Measurements from ENCODE around the gene SORCS2.
A peak's percentile ranks its signal among the peaks of the same experiment; 100 is the strongest.
"Not testable (repeated sequence)": the region's sequence is repeated elsewhere in the genome, so short reads cannot be mapped to it uniquely, and the experiment has no call there.

The SORCS2 gene

DNA sequence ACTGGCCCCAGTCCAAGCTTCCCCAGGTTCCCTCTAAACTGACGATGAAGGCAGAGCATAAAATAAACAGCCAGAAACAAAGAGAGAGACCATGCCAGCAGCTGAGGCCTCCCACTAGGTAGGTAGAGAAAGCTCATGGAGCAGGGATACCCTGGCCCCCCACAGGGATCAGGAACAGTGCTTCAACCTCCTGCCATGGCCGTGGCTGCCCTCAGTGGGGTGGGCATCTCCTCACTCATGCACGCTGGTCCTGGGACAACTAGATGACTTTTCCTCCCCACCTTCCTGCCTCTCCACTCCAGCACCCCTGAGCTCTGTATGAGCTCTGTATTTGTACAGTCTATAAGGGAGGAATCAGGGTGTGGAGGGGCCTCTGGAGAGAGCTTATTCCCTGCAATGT, 360.1 kb downstream of the SORCS2 start:
- DNase-seq (ENCODE audit: low read depth in 2 of 2), result no peak

DNA sequence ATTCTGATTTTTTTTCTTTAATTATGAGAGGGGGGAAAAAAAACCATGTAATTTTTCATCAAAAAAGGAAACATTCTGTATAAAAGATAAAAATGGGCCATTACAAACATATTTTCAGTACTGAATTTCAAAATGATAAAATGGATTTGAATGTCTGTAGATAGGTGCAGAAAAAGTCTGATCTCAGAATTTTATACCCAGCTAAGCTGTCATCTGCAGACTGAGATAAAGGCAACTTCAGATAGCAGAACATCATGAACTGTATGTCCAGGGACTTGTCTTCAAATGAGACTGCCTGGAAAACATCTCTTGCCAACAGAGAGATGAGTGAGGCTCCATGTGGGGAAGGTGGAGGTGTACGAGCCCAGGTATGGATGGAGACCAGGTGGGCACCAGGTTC, 360.9 kb downstream of the SORCS2 start:
- no peak for DNase-seq (ENCODE audit: low read depth in 2 of 2)

DNA sequence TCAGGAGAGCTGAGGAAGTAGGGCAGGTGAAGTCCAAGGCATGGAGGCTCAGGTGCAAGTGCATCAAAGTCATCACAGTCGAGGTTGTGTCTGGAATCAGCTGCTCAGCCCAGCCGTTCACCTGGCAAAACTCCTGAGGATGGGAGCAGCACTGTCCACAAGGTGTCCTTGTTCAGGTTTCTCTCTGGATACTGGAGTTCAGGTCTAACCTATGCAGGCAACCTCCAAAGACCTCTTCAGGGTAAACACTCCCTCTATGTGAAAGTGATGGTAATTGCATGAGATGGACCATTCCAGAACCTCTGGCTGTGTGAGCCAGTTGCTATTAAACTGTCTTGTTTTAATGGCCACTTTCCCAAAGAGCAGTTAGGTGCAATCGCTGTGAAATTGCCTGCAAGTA, 362.6 kb downstream of the SORCS2 start:
- no peak for DNase-seq (ENCODE audit: low read depth in 2 of 2)

DNA sequence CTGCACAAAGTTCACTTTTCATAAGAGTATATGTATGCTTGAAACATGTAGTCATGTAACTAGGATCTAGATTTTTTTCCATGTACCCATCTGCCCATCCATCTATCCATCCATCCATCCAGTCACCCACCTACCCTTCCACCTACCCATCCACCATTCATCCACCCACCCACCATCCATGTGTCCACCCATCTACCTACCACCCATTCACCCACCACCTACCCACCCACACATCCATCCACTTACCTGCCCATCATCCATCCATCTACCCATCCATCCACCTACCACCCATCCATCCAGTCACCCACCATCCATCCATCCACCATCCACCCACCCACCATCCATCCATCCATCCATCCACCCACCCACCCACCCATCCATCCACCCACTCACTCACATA, 364.2 kb downstream of the SORCS2 start:
- no peak for DNase-seq (ENCODE audit: low read depth in 2 of 2)

DNA sequence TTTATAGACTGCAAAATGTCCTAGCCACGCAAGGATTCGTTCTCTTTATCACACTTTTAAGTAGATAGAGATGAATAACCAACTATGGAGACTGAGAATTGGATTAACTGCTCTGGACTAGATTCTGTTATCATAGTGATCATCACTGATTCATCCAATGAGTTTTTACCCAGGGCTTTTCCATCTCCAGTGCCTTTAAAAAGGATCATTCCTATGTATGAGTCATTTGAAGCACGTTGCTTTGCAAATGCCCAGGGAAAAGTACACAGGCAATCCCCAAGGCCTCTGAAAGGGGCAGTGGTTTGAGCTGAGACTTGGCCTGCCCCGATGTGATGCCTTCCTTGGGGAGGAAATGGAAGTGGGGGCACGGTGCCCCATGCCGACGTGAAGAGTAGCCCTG, 365.1 kb downstream of the SORCS2 start:
- DNase-seq (ENCODE audit: low read depth in 2 of 2), result no peak

DNA sequence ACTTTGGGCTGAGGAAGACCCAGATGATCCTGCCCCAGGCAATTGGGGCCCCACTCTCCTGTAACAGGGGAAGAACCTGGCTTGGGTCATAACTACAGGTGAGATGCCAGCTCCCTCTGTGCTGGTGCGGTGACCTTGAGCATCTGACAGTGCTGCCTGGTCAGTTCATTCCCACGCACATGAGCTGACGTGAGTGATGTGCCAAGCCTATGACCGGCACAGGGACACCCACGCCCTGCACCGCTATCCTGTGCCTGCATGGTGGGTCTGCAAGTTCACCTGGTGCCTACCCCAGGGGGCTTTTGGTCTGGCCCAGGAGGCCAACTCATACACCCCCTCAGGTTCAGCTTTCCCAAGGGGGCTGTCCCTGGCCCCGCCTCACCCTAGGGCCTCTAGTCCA, 366.1 kb downstream of the SORCS2 start:
- DNase-seq (ENCODE audit: low read depth in 2 of 2), result no peak

DNA sequence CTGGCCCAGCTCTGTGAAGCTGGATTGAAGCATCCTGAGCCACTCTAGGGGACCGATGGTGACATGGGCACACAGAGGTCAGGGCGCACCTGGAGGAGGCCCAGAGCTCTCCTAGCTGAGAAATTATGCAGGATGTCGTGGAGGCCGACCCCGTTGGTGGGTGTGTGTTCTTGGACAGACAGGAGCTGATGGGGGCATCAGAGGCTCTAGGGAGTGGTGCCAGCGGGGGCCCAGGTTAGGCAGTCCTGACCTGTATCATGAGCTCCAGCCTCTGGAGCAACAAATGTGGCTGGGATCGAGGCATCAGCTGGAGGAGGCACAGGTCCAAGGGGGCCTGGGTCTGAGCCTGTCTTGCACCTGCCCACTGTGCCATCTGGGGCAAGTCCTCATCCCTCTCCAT, 367.0 kb downstream of the SORCS2 start:
- DNase-seq (ENCODE audit: low read depth in 2 of 2), result no peak

DNA sequence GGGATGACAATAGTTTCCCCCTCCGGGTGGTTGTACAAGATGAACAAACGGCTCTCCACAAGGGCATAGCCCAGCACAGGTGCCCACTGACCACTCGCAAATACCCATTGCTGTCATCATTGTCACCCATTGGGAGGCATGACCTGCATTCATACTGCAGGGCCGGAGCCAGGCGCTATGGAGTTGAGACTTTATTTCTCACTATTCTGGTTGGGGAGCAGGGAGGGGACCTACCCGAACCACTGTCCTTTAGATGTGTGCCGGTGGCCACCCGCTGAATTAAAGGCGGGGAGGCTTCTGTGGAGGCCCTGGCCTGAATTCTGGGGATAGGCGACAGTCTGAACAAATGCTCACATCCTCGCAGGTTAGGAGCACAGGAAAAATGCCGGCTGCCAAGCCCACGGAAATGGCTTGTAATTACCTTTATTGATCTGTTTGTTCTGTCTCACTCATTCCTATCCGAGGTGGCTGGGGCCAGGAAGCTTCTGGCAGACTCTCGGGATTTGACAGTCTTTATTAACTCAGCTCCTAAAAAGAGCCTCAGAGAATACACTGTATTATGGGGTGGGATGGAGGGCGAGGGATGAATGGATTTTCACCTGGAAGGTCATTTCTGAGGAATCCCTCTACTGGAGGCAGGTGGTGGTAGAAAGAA, 367.5 kb downstream of the SORCS2 start:
- no peak for DNase-seq (ENCODE audit: low read depth in 2 of 2)

DNA sequence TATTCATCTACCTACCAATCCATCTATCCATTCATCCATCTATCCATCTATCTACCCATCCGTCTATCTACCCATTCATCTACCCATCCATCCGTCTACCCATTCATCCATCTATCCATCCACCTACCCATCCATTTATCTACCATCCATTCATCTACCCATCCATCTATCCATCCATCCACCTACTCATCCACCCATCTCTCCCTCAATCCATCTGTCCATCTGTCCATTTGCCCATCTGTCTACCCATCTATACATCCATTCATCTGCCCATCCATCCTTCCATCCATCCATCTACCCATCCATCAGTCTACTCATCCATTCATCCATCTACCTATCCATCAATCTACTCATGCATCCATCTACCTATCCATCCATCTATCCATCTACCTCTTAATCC, 369.2 kb downstream of the SORCS2 start:
- DNase-seq (ENCODE audit: low read depth in 2 of 2), result no peak

DNA sequence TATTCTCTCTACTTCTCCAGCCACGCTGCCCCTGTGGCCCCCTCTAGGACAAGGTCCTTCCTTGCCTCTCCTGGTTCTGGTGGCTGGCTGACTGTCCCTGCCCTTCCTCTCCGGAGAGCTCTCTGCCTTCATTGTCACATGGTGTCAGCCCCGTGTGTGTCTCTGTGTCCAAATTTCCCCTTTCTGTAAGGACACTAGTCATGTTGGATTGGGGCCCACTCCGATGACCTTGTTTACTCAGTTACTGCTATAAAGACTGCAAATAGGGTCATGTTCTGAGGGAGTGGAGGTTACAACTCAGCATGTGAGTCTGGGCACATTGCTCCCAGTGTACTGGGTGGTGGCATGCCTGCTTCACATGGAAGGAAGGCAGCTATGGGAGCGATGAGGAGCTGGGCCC, 371.9 kb downstream of the SORCS2 start:
- no peak for DNase-seq (ENCODE audit: low read depth in 2 of 2)

DNA sequence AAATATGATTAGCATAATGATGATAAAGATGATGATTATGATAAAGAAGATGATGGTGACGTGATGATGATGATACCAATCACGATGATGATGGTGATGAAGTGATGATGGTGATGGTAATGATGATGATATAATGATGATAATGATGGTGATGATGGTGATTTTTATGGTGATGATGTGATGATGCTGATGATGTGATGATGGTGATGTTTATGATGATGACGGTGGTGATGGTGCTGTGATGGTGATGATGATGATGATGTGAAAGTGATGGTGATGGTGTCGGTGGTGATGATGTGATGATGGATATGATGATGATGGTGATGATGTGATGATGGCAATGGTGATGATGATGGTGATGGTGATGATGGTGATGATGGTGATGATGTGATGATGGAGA, 373.1 kb downstream of the SORCS2 start:
- DNase-seq (ENCODE audit: low read depth in 2 of 2), result no peak

DNA sequence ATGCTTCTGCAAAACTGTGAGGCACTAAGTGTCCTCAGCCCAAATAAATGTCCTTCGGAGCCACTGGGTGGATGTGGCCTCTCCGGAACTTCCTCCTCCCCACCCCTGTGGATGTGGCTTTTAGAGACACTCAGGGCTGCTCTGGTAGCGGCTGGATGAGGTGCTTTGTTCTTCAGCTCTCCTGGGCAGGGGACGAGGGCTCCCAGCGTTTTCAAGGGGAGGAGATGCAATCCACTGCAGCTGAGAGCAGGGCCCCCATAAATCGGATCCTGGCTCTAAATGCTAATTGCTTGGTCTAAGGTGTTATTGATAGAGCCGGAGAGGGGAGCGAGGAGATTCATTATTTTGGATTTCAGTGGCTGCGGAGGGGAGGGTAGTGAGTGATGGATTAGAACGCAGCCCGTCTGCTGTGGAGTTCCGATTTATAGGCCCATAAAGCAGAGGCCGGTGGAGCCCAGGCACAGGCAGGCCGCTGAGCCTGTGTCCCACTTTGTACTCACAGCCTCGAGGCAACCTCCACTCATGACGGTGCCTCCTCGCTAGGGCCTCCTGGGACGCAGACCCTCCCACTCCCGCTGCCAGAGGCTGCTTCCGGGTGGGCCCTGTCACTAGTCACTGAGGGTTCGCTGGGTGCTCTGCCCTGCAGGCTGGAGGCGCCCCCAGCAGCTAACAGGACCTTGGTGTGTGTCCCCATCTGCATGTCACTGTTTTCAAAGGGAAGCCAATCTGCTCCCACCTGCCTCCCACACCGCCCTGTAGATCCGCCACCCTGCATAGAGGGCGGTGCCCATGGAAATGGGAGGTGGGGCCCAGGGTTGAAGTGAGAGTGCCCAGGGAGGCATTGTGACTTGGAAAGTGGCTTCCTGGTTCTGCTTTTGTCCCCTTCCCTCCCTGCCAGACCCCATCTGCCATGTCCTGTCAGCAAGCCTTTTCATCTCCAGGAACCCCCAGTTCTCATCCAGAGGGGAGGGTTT, 377.8 kb downstream of the SORCS2 start:
- DNase-seq (ENCODE audit: low read depth in 2 of 2), result no peak

DNA sequence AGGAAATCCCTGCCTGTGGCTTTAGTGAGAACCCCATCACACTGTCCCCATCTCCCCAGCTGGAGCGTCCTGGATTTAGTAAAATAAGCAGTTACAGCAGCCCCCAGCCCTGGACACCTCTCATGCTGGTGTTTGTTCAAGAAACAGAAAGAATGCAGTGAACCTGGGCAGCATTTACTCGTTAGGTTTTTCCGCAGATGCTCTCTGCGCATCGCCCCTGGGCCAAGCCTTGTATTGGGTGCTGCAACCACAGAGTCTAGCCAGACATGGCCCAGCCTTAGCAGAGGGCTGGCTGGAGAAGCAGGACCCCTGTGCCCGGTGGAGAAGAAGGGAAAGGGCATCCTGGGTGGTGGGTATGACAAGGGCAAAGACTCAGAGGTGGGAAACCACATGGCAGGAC, 378.7 kb downstream of the SORCS2 start:
- no peak for DNase-seq (ENCODE audit: low read depth in 2 of 2)

DNA sequence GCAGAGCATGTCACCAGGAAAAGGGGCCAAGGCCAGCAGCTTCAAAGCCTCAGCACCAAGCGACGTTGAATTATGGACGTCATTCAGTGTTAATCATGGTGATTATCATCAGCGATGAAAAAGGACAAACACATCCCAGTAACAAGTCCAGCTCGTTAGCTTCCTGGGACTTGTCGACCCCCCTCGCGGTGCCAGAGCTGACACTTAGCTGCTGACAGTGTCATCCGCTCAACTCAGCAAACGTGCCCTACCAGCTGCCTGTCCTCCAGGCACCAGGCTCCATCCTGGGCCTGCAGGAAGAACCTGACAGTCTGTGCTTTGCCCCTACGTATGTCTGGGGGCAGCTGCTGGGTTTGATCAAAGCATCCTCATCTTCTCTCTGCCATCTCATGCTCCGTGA, 379.4 kb downstream of the SORCS2 start:
- no peak for DNase-seq (ENCODE audit: low read depth in 2 of 2)

DNA sequence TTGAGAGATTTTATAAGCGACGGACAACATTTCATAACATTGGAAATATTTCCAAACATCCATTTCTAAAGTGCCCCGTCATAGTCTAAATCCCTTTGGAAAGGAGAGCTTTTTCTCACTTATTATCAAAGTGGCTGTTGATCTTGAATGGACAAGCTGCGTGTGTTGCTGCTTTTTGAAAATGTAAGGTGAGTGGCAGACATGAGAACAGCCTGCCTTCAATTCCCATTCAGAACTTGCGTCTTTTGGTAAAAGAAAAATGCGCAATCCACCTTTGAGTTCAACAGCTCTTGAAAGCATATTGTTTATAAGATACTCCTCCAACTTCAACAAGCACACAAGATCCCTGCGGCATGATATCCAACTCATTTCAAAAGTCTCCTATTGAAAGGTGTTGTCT, 380.6 kb downstream of the SORCS2 start:
- DNase-seq (ENCODE audit: low read depth in 2 of 2), result no peak

DNA sequence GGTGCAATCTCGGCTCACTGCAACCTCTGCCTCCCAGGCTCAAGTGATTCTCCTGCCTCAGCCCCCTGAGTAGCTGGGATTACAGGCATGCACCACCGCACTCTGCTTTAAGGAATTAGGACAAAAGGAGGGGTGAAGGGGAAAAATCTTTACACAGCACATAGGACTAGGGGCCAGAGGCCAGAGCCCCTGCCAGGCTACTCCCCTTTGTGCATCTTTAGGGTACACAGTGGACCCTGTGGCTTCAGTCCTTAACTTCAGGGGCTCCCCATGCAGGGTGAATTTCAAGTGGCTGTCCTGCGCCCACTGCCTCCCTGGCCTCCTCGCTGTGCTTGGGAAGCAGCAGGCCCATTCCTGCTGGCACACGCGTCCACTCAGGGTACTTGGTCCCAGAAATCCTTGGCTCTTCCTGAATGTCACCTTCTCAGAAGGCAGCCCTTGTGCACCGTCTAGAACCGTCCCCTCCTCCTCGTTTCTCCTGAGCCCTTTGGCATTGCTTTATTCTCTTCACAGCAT, 381.3 kb downstream of the SORCS2 start:
- DNase-seq (ENCODE audit: low read depth in 2 of 2), result no peak

DNA sequence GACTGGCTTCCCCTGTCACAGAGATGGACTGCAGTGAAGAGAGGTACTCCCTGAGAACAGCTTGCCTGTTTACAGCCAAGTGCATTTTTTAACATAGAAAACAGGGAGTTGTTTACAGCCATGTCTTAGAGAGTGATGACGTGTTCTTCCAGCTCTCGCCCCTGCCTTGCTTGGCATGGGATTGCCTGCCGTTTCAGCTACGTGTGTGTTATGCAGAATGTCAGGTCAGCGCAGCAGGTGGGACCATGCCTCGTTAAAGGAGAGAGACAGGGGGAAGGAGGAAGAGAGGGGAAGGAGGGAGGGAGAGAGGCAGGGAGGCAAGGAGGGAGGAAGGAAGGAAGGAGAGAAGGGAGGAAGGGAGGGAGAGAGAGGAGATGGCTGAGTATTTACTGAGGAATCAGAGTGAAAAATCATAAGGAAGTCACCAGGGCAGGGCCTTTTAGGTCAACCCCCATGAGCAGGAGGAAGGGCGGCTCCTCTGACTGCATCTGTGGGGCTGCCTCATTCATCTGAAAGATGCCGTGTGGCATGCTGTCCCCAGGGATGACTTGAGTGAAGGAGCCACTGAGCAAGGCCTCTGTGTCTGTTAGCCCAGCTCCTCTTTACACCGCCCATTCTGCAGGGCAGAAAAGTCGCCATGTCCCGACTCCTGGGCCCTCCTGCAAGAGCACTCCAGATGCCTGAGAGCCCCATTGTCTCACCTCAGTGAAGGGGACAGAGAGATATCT, 382.1 kb downstream of the SORCS2 start:
- no peak for DNase-seq (ENCODE audit: low read depth in 2 of 2)

DNA sequence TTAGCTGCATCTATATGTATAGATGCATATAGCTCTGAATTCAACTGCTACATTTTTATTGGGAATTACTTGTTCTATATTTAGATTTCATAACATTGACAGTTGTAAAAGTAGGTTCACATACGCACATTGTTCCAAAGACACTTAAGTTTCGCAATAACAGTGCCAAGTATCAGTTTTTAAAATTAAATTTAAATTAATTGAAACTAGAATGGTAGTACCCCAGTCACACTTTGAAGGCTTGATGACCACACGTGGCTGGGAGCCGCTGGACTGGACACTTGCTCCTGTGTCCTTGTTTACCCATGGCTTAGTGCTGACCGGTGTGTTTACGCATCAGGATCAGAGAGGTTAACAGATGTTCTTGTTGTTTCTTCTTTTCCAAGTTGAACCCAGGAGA, 383.1 kb downstream of the SORCS2 start:
- no peak for DNase-seq (ENCODE audit: low read depth in 2 of 2)

DNA sequence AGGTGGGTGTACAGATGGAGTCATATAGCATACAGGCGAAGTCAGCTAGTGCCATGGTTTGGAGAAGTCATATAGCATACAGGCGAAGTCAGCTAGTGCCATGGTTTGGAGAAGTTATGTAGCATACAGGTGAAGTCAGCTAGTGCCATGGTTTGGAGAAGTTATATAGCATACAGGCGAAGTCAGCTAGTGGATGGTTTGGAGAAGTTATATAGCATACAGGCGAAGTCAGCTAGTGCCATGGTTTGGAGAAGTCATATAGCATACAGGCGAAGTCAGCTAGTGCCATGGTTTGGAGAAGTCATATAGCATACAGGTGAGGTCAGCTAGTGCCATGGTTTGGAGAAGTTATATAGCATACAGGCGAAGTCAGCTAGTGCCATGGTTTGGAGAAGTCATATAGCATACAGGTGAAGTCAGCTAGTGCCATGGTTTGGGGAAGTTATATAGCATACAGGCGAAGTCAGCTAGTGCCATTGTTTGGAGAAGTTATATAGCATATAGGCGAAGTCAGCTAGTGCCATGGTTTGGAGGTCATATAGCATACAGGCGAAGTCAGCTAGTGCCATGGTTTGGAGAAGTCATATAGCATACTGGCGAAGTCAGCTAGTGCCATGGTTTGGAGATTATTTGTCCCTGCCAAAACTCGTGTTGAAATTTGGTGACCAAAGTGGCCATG, 385.2 kb downstream of the SORCS2 start:
- DNase-seq (ENCODE audit: low read depth in 2 of 2), result not testable (repeated sequence)

DNA sequence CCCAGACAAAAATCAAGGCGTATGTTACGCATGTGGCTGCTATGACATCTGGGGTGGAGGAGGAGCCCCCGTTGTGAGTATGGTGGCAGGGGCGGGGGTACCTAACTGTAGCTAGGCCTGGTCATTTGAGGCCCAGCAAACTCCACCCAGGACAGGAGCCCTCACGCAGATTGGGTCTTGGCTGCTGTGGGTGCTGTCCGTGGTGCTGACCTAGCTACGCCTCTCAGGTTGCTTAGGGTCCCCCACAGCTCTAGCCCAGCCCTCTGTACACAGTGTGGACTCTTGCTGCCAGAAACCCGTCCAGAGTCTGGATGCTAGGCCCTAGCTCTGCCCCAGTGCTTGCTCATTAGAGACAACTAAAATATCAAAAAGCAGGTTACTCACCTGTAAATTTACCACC, 389.1 kb downstream of the SORCS2 start:
- DNase-seq (ENCODE audit: low read depth in 2 of 2), result peak in 1 of 2 donors; percentile 3

DNA sequence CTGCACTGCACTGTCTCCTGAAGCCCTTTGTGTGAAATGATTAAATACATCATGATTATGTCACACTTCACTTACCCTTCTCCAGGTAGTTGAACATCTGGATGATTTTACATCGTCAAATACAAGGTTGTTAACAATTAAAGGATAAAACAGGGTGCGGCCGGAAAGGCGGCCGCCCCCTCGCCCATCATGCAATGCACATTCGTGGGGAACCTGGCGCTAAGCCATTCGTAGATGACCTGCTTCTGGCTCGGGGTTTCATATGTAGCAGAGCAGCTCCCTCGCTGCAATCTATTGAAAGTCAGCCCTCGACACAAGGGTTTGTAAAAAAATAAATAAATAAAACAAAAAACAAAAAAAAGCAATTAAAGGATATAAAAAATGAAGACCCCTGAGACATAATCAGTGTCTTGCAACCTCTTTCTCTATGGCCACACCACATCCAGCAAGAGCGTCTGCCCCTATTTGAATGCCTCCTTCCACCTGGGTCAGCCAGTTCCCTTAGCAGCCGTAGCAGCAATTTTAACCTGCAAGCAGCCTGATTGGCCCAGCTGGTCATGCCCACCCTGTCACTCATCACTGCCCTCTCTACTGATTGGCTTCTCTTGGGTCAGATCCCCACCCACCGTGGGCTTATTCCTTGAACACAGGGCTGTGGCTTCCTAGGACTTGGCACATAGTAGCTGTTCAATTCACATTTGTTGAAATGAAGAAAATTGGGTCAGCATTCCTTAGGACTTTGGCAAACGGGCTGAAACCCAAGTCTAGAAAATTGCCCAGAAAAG, 390.2 kb downstream of the SORCS2 start:
- no peak for DNase-seq (ENCODE audit: low read depth in 2 of 2)
